GM12801 (cell line): ENCODE results near the gene HEMGN.

ENCODE experiments used
- TF ChIP-seq, protein P1 (sequence below): IDR thresholded peaks from one replicate; pipeline ENCODE4 v1.5.1; 2011; ENCODE audit warnings: control low read depth; ENCODE audit not compliant: insufficient read length; ENCODE audit errors: extremely low read depth

The HEMGN gene

DNA sequence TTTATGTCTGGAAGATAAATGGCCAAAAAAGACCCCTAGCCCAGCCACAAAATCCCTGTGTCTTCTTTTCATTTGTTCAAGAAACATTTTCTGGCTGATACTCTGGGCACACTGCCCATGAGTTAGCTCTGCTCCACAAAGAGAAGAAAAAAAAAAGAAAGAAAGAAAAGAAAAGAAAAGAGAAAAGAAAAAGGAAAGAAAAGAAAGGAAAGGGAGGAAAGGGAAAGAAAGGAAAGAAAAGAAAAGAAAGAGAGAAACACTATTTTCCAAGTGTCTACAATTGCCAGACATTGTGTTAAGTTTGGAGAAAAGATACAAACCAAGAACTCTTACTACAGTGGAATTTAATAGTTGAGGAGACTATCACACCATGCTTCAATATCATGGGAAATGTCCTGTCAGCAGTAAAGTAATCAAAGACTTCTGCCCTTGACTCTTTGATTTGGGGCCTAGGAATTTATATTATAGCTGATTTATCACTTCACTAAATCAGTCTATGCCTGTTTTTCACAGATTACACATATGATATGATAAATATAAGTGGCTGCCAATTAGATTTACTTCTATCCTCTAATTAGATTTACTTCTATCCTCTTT lies 18.7 kb downstream of the HEMGN start:
- TF ChIP-seq, protein P1, sequence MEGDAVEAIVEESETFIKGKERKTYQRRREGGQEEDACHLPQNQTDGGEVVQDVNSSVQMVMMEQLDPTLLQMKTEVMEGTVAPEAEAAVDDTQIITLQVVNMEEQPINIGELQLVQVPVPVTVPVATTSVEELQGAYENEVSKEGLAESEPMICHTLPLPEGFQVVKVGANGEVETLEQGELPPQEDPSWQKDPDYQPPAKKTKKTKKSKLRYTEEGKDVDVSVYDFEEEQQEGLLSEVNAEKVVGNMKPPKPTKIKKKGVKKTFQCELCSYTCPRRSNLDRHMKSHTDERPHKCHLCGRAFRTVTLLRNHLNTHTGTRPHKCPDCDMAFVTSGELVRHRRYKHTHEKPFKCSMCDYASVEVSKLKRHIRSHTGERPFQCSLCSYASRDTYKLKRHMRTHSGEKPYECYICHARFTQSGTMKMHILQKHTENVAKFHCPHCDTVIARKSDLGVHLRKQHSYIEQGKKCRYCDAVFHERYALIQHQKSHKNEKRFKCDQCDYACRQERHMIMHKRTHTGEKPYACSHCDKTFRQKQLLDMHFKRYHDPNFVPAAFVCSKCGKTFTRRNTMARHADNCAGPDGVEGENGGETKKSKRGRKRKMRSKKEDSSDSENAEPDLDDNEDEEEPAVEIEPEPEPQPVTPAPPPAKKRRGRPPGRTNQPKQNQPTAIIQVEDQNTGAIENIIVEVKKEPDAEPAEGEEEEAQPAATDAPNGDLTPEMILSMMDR = no peak

DNA sequence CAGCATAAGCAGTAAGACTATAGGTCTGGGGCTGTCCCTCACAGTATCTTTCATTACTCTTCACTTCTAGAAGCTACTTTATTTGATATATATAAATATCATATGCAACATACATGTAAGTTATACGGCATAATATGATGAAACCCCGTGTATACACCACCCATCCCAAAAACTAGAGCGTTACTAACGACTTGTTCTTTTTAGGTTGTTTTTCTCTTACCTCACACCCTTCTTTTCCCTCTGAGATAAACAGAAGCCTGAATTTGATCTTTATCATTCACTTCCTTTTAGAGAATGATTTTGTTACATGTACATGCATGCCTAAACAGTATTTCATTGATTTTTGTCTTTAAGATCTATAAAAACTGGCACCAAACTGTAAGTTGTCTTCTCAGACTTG lies 19.4 kb downstream of the HEMGN start:
- TF ChIP-seq, protein P1 = no peak

DNA sequence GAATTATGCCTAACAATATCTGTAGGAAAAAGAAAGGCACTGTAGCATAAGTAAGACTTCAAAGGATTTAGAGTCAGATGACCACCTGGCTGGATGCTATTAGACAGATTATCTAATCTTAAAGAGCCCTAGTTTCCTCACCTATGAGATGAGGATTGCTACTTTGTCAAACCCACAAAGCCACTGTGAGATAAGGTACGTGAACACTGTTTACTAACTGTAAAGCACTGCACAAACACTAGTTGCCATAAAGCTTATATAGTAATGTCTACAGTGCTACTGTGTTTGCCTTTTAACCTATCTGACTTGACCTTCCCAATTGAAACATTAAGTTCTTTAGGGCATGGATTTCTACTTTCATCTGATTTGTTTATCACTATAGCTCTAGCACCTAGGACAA lies 26.0 kb downstream of the HEMGN start:
- TF ChIP-seq, protein P1 = no peak

DNA sequence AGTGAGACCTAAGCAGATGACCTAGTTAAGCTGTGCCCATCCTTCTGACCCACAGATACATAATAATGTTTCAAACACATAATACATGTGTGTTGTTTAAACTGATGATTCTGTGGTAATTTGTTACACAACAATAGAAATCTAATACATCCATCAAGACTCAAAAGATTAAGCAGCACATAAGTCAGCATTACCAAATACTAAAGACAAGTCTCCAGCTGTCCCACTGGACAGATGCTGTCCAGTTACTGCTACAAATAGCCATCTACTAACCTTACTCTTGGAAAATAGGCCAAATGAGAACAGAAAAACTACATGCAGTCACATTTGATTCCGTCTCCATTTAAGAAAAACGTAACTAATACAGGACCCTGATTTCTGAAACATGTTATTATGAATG lies 26.4 kb downstream of the HEMGN start:
- TF ChIP-seq, protein P1 = no peak

DNA sequence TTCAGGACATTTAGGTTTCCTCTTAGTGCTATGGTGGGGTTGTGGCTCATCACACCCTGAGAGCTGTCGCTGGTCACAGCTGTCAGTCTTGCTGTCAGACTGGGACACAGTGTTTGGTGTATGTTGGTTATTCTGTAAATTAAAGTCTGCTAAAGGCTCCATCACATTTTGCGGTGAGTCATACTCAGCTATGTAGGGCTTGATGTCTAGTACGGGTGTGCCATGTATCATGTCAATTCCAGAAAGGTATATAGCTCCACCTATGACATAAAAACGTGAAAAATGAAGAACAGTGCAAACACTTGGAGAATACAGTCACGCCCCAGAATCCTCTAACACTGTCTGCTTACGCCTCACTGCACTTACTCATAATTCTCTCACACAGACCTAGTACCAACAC lies 27.6 kb downstream of the HEMGN start:
- TF ChIP-seq, protein P1 = no peak

DNA sequence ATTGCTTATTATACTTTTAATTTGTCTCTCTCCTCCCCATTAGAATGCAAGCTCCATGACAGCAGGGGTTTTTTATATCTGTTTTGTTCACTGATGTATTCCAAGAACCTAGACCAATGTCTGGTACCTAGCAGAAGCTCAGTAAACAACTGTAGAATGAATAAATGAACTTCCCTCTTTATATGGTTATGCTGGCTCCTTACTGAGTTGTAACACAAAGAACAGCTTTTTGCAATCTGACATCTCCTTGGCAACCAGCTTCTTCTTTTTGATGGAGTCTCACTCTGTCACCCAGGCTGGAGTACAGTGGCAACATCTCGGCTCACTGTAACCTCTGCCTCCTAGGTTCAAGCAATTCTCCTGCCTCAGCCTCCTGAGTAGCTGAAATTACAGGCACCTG lies 29.3 kb downstream of the HEMGN start:
- TF ChIP-seq, protein P1 = no peak

DNA sequence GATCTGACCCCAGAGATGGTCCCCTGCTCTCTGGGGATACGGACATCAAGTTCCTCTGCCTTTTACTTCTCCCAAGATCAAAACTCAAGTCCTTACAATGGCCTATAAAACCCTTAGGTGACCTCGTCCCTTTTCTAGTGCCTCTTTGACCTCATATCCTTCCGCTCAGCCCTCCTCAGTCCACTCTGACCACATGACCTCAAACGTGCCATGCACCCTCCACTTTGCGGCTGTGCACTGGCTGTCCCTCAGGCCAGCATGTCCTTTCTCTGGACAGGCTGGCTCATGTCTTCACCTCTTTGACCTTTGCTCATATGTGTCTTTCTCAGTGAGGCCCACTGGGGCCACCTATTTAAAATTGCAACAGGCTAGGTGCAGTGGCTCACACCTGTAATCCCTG lies 30.3 kb downstream of the HEMGN start:
- TF ChIP-seq, protein P1 = no peak
